Activated CD8-positive, alpha-beta T cell treated with anti-CD3 and anti-CD28 coated beads for 36 hours (primary cell): Measurements from ENCODE around the gene CRAT. TPM values are rescaled to one million over a fixed set of nuclear protein-coding genes. Genes with fewer than 3 reads are reported as not detected.

ENCODE experiments used
- ATAC-seq: fragments of 200-7000 bp; cut with Tn5 transposase; one replicate; pipeline ENCODE4 v1.10.0; 2021; ENCODE audit warnings: mild to moderate bottlenecking, moderate library complexity
- CTCF ChIA-PET: fragments of 350-600 bp; sonication (Branson Sonifier 250); formaldehyde crosslinking; loops from one replicate; lab custom pipeline; 2021; ENCODE audit warnings: antibody characterized with exemption; lab: Charles Lee
- POLR2A ChIA-PET: fragments of 350-600 bp; sonication (Branson Sonifier 250); formaldehyde crosslinking; loops from one replicate; lab custom pipeline; 2021; ENCODE audit warnings: antibody characterized with exemption; lab: Charles Lee
- DNase-seq: peaks from one replicate; pipeline ENCODE4 v3.0.0-alpha.2; 2020
- H3K27ac Mint-ChIP-seq: one replicate; pipeline ENCODE4 v1.8.0; 2021; ENCODE audit warnings: mild to moderate bottlenecking, mixed read lengths
- H3K27me3 Mint-ChIP-seq: one replicate; pipeline ENCODE4 v1.8.0; 2021; ENCODE audit warnings: mixed read lengths
- H3K36me3 Mint-ChIP-seq: one replicate; pipeline ENCODE4 v1.8.0; 2021; ENCODE audit warnings: low read depth, mixed read lengths
- H3K4me1 Mint-ChIP-seq: one replicate; pipeline ENCODE4 v1.8.0; 2021; ENCODE audit warnings: low read depth, mixed read lengths
- H3K4me3 Mint-ChIP-seq: one replicate; pipeline ENCODE4 v1.8.0; 2021; ENCODE audit warnings: mild to moderate bottlenecking, moderate library complexity, mixed read lengths
- H3K9me3 Mint-ChIP-seq: one replicate; pipeline ENCODE4 v1.8.0; 2021; ENCODE audit warnings: mixed read lengths
- intact Hi-C: fragments of 100-400 bp; cut with micrococcal nuclease; formaldehyde crosslinking; loops from one replicate; pipeline ENCODE4 v1.10.0; 2022
- total RNA-seq, 2 experiments: library from RNA; stranded (reverse); gene quantifications; one replicate each; pipeline ENCODE4 v1.2.3, GENCODE V29; 2021
- TF ChIP-seq, protein P1 (sequence below): fragments of 200-600 bp; IDR thresholded peaks from one replicate; pipeline ENCODE4 v1.8.0; 2022; ENCODE audit warnings: antibody characterized with exemption, mild to moderate bottlenecking

CRAT gene
- total RNA-seq, 2 experiments from 2014 or later: 11.8 to 12.7 TPM

DNA sequence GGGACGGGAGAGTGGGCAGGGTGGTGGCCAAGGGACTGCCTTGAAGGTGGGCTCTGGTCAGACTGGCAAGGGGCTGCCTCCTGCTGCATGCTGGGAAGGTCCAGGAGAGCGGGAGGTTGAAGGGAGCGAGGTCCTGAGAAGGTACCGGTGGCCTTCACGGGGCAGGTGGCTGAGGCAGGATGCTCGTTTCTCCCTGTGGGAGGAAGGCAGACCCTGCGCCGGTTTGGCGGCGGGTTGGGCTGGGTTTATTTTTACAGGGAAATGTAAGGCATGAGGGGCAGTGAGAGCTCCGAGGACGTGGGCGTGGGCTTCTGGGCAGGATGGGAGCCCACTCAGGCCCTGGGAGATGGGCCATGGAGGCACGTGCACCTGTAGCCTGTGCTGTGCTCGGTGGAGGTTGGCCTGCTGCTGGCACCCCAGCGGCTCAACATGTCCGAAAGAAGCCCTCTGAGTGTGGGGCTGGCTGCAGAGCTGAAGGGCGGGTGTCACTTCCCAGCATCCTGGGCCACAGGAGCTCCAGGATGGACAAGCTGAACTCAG, 40.1 kb upstream of the CRAT start:
- ATAC-seq: no peak
- no peaks in the 10 kb centered on the region for H3K9me3 Mint-ChIP-seq
- TF ChIP-seq, protein P1, sequence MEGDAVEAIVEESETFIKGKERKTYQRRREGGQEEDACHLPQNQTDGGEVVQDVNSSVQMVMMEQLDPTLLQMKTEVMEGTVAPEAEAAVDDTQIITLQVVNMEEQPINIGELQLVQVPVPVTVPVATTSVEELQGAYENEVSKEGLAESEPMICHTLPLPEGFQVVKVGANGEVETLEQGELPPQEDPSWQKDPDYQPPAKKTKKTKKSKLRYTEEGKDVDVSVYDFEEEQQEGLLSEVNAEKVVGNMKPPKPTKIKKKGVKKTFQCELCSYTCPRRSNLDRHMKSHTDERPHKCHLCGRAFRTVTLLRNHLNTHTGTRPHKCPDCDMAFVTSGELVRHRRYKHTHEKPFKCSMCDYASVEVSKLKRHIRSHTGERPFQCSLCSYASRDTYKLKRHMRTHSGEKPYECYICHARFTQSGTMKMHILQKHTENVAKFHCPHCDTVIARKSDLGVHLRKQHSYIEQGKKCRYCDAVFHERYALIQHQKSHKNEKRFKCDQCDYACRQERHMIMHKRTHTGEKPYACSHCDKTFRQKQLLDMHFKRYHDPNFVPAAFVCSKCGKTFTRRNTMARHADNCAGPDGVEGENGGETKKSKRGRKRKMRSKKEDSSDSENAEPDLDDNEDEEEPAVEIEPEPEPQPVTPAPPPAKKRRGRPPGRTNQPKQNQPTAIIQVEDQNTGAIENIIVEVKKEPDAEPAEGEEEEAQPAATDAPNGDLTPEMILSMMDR: no peak
- no peak overlapping the region for H3K27ac Mint-ChIP-seq
- no peaks in the 10 kb centered on the region for H3K27me3 Mint-ChIP-seq
- no peak overlapping the region for H3K4me3 Mint-ChIP-seq
- intact Hi-C loops: no loop called here
- ChIA-PET CTCF (interaction anchor here (0.8 to 4.9 kb wide), 2 partner anchors 8 to 474 kb away, joined by 3 to 28 read pairs; no protein-coding TSS in a partner anchor), POLR2A (interaction anchor here (1.3 to 2.1 kb wide), 2 partner anchors 14 to 21 kb away, joined by 4 to 5 read pairs; no protein-coding TSS in a partner anchor)
- DNase-seq: no peak
- H3K4me1 Mint-ChIP-seq: no peaks in the 10 kb centered on the region
- peaks cover 4% of the 10 kb centered on the region for H3K36me3 Mint-ChIP-seq

DNA sequence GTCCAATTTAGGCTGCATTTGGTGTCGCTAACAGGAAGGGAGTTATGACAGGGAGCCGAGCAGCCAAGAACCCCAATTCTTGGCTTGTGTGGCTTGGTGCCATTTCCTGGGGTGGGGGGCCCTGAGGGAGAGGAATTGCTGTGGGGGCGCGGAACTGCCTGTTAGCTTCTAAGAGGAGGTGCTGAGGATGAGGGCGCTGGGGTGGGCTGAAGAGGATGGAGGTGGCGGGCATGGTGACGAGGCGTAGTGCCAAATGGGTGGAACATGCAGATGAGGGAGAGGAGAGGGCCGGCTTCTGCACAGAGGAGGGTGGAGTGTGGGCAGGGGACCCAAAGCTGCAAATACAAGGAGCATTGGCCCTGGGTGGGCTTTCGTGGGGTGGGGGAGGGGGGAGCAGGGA, 39.5 kb upstream of the CRAT start:
- Mint-ChIP-seq H3K4me1 (no peaks in the 10 kb centered on the region), H3K27ac (no peak overlapping the region), H3K36me3 (peaks cover 4% of the 10 kb centered on the region), H3K9me3 (no peaks in the 10 kb centered on the region), H3K27me3 (no peaks in the 10 kb centered on the region), H3K4me3 (no peak overlapping the region)
- POLR2A ChIA-PET: interaction anchor here (2.1 kb wide), 1 partner anchor 13 kb away, joined by 5 read pairs; no protein-coding TSS in a partner anchor
- CTCF ChIA-PET: interaction anchor here (1.0 to 4.9 kb wide), 2 partner anchors 8 to 10 kb away, joined by 4 to 28 read pairs; no protein-coding TSS in a partner anchor
- ATAC-seq (no peak), DNase-seq (no peak)
- TF ChIP-seq, protein P1: no peak
- intact Hi-C loops: no loop called here

DNA sequence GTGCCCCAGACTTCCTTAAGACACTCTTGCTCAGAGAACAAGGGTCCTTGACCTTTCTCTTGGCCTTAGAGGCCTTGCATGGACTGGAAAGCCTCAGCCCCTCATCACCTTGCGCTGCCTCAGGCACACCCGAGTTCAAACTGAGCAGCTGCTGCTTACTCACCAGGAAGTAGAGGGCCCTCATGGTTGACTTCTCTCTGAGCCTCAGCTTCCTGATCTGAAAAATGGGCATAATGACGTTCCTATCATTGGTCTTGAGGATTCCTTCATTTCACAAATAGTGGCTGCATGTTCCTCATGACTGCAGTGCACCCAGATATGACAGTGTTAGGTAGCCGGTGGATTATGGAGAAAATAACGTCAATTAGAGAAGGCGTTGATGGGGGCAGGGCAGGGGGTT, 38.8 kb upstream of the CRAT start:
- Mint-ChIP-seq H3K4me1 (no peaks in the 10 kb centered on the region), H3K27ac (no peak overlapping the region), H3K9me3 (no peaks in the 10 kb centered on the region), H3K36me3 (peaks cover 4% of the 10 kb centered on the region), H3K27me3 (no peaks in the 10 kb centered on the region), H3K4me3 (no peak overlapping the region)
- no peak for DNase-seq
- ATAC-seq: no peak
- ChIA-PET POLR2A (no interaction called here), CTCF (interaction anchor here (0.9 to 1.0 kb wide), 2 partner anchors 10 to 25 kb away, joined by 3 to 4 read pairs; no protein-coding TSS in a partner anchor)
- intact Hi-C loops: no loop called here
- TF ChIP-seq, protein P1: no peak

DNA sequence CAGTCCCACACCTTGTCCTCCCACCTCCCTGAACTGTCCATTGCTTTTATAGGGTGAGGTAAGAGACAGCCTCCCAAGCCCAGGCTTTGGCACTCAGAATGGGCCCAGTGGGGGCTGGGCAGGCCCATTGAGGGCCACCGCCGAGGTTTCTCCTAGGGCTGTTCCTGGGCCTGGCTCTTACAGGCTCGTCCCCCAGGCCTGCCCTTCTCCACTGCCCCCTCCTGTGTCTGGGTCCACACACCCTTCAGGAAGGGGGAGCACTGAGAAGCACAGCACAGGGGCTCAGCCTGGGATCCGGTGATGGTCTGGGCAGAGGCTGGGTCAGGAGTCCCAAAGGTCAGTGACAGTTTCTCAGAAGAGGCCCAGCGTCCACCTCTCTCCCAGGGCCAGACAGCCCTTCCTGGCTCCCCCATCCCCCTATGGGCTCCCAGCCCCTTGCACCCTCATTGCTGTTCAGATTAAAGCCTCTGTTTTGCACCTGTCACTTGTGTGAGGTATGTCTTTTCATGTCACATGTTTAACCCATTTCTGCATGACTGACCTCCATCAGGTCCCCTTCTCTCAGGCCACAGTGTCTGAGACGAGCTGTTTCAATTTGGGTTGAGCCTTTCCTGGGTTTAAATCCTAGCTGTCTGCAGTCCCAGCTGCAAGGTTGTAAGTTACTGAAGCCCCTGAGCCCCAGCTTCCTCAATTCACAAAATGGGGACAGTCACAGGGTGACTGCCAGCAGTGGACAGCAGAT, 38.0 kb upstream of the CRAT start:
- POLR2A ChIA-PET: no interaction called here

More for the DNA sequence above, 38.0 kb upstream of the CRAT start:
- no peak for ATAC-seq
- Mint-ChIP-seq H3K36me3 (peaks cover 10% of the 10 kb centered on the region), H3K4me3 (no peak overlapping the region), H3K4me1 (peaks cover 5% of the 10 kb centered on the region), H3K27me3 (no peaks in the 10 kb centered on the region), H3K27ac (no peak overlapping the region), H3K9me3 (no peaks in the 10 kb centered on the region)
- CTCF ChIA-PET: interaction anchor here (0.9 to 1.0 kb wide), 2 partner anchors 17 to 26 kb away, joined by 3 read pairs; no protein-coding TSS in a partner anchor
- intact Hi-C loops: no loop called here
- no peak for DNase-seq
- TF ChIP-seq, protein P1: no peak
